HepG2 (cell line): ENCODE measurements around the gene TCFL5. TPM values are rescaled to one million over a fixed set of nuclear protein-coding genes. Genes with fewer than 3 reads are reported as not detected.

ENCODE experiments used
- ATAD3A ChIP-seq: sonication (generic); formaldehyde crosslinking; IDR thresholded peaks from 2 replicates; pipeline ENCODE4 v1.4.0; 2020; ENCODE audit warnings: missing genetic modification reagents
- BATF2 ChIP-seq: sonication (generic); formaldehyde crosslinking; IDR thresholded peaks from 2 replicates; pipeline ENCODE4 v1.8.0; 2022; ENCODE audit warnings: mild to moderate bottlenecking, missing genetic modification reagents, moderate library complexity
- CREB3 ChIP-seq: sonication (generic); formaldehyde crosslinking; IDR thresholded peaks from 2 replicates; pipeline ENCODE4 v1.5.0; 2020; ENCODE audit warnings: missing genetic modification reagents
- FOXK1 ChIP-seq: sonication (generic); formaldehyde crosslinking; IDR thresholded peaks from 2 replicates; pipeline ENCODE4 v1.4.0; 2020; ENCODE audit warnings: low read depth, missing genetic modification reagents, borderline replicate concordance
- HOXD1 ChIP-seq: sonication (generic); formaldehyde crosslinking; IDR thresholded peaks from 2 replicates; pipeline ENCODE4 v1.5.0; 2020; ENCODE audit warnings: missing genetic modification reagents
- NR2F2 ChIP-seq: IDR thresholded peaks from 2 replicates; pipeline ENCODE4 v1.6.1; 2012; ENCODE audit warnings: low read depth, inconsistent platforms, borderline replicate concordance
- NRL ChIP-seq: sonication (generic); formaldehyde crosslinking; IDR thresholded peaks from 2 replicates; pipeline ENCODE4 v1.5.0; 2020; ENCODE audit warnings: missing genetic modification reagents, mild to moderate bottlenecking, moderate library complexity, borderline replicate concordance
- POLR2G ChIP-seq: fragments of 200-400 bp; formaldehyde crosslinking; IDR thresholded peaks from 2 replicates; pipeline ENCODE4 v1.6.1; 2018; ENCODE audit warnings: mild to moderate bottlenecking, low read depth, low read length, moderate library complexity
- RARA ChIP-seq: IDR thresholded peaks from 2 replicates; pipeline ENCODE4 v1.6.1; 2016; ENCODE audit warnings: missing genetic modification reagents, missing compliant biosample characterization
- RFXANK ChIP-seq: IDR thresholded peaks from 2 replicates; pipeline ENCODE4 v1.6.1; 2016
- SALL2 ChIP-seq: sonication (generic); formaldehyde crosslinking; IDR thresholded peaks from 2 replicates; pipeline ENCODE4 v1.8.1; 2023; ENCODE audit warnings: mild to moderate bottlenecking, missing genetic modification reagents, inconsistent platforms
- SIN3B ChIP-seq: fragments of 150-350 bp; IDR thresholded peaks from 2 replicates; pipeline ENCODE4 v1.6.1; 2014; ENCODE audit warnings: low read length
- TFE3 ChIP-seq: IDR thresholded peaks from 2 replicates; pipeline ENCODE4 v1.6.1; 2016
- XBP1 ChIP-seq: sonication (generic); formaldehyde crosslinking; IDR thresholded peaks from 2 replicates; pipeline ENCODE4 v1.5.0; 2020; ENCODE audit warnings: missing genetic modification reagents
- ZNF24 ChIP-seq: fragments of 450-650 bp; IDR thresholded peaks from 2 replicates; pipeline ENCODE4 v1.6.1; 2017; ENCODE audit warnings: antibody characterized with exemption, mild to moderate bottlenecking
- ZNF256 ChIP-seq: sonication (generic); formaldehyde crosslinking; conservative IDR thresholded peaks from 2 replicates; pipeline ENCODE4 v1.4.0; 2020; ENCODE audit warnings: missing genetic modification reagents
- ZNF431 ChIP-seq: sonication (generic); formaldehyde crosslinking; IDR thresholded peaks from 2 replicates; pipeline ENCODE4 v1.9.0; 2022; ENCODE audit warnings: missing genetic modification reagents, low read depth, mild to moderate bottlenecking, borderline replicate concordance
- ZNF547 ChIP-seq: sonication (generic); formaldehyde crosslinking; IDR thresholded peaks from 2 replicates; pipeline ENCODE4 v1.5.1; 2020; ENCODE audit warnings: mild to moderate bottlenecking, missing genetic modification reagents
- polyA plus RNA-seq, 8 experiments: library from polyadenylated mRNA; depleted of rRNA in 3 of 8; stranded (reverse) in 7 of 8; unstranded in 1 of 8; fragments of >200 nt; fragmentation: Illumina TruSeq in 4 of 8; extraction: Trizol in 4 of 8; gene quantifications; 2 replicates each; pipeline versions ENCODE4 v1.2.1 to v1.2.3, GENCODE V29; 2011 to 2016; ENCODE audit warnings: low read depth in 4 of 8, missing spikeins in 1 of 8, mixed read lengths in 1 of 8; ENCODE audit not compliant: insufficient read depth in 1 of 8
- total RNA-seq, 5 experiments: library from RNA; depleted of rRNA; stranded (reverse); fragments of >200 nt; fragmentation: Illumina TruSeq; extraction: Trizol; gene quantifications; 2 replicates each; pipeline ENCODE4 v1.2.3, GENCODE V29; 2016; ENCODE audit warnings: low read depth in 1 of 5
- TF ChIP-seq, protein P1 (sequence below): sonication (generic); formaldehyde crosslinking; IDR thresholded peaks from 2 replicates; pipeline ENCODE4 v1.5.0; 2020; ENCODE audit warnings: mild to moderate bottlenecking, missing genetic modification reagents, borderline replicate concordance

The TCFL5 gene
- total and polyA plus RNA-seq, 2 of the 13 experiments (the other 11 are each of a cell fraction or from before 2014, with no cell fraction given), result 14.8 to 20.0 TPM

DNA sequence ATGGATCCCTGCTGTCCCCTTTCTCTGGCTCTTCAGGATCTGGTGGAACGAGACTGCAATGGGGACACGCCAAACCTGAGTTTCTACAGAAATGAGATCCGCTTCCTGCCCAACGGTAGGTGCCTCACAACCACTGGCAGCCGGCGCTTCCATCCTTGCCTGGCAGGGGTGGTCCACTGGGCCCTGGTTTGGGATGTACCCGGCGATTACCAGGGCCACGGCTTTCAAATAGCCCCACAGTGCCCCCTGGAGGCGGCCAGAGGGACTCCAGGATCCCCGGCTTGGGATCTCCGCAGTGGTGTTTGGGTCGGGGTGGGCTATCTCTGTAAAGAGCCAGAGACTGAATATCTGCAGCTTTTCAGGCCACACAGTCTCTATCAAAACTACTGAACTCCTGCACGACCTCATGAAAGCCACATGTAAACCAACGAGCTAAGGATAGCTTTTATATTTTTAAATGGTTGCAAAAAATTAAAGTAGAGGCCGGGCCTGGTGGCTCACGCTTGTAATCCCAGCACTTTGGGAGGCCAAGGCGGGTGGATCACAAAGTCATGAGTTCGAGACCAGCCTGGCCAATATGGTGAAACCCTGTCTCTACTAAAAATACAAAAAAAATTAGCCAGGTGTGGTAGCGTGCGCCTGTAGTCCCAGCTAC, 53.3 kb downstream of the TCFL5 start (continued):
- 0 out of 2 replicates have a peak, but pooled peaks have one; percentile 31 for TF ChIP-seq SIN3B
- TF ChIP-seq RARA (CRISPR knock-in tag), result no peak
- TF ChIP-seq ATAD3A, result no peak
- 0 out of 2 replicates have a peak, but pooled peaks have one; percentile 24 for TF ChIP-seq ZNF24
- TF ChIP-seq, protein P1, sequence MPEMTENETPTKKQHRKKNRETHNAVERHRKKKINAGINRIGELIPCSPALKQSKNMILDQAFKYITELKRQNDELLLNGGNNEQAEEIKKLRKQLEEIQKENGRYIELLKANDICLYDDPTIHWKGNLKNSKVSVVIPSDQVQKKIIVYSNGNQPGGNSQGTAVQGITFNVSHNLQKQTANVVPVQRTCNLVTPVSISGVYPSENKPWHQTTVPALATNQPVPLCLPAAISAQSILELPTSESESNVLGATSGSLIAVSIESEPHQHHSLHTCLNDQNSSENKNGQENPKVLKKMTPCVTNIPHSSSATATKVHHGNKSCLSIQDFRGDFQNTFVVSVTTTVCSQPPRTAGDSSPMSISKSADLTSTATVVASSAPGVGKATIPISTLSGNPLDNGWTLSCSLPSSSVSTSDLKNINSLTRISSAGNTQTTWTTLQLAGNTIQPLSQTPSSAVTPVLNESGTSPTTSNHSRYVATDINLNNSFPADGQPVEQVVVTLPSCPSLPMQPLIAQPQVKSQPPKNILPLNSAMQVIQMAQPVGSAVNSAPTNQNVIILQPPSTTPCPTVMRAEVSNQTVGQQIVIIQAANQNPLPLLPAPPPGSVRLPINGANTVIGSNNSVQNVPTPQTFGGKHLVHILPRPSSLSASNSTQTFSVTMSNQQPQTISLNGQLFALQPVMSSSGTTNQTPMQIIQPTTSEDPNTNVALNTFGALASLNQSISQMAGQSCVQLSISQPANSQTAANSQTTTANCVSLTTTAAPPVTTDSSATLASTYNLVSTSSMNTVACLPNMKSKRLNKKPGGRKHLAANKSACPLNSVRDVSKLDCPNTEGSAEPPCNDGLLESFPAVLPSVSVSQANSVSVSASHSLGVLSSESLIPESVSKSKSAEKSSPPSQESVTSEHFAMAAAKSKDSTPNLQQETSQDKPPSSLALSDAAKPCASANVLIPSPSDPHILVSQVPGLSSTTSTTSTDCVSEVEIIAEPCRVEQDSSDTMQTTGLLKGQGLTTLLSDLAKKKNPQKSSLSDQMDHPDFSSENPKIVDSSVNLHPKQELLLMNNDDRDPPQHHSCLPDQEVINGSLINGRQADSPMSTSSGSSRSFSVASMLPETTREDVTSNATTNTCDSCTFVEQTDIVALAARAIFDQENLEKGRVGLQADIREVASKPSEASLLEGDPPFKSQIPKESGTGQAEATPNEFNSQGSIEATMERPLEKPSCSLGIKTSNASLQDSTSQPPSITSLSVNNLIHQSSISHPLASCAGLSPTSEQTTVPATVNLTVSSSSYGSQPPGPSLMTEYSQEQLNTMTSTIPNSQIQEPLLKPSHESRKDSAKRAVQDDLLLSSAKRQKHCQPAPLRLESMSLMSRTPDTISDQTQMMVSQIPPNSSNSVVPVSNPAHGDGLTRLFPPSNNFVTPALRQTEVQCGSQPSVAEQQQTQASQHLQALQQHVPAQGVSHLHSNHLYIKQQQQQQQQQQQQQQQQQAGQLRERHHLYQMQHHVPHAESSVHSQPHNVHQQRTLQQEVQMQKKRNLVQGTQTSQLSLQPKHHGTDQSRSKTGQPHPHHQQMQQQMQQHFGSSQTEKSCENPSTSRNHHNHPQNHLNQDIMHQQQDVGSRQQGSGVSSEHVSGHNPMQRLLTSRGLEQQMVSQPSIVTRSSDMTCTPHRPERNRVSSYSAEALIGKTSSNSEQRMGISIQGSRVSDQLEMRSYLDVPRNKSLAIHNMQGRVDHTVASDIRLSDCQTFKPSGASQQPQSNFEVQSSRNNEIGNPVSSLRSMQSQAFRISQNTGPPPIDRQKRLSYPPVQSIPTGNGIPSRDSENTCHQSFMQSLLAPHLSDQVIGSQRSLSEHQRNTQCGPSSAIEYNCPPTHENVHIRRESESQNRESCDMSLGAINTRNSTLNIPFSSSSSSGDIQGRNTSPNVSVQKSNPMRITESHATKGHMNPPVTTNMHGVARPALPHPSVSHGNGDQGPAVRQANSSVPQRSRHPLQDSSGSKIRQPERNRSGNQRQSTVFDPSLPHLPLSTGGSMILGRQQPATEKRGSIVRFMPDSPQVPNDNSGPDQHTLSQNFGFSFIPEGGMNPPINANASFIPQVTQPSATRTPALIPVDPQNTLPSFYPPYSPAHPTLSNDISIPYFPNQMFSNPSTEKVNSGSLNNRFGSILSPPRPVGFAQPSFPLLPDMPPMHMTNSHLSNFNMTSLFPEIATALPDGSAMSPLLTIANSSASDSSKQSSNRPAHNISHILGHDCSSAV (CRISPR knock-in tag), result no peak
- TF ChIP-seq ZNF256 (CRISPR knock-in tag), result no peak
- 0 out of 2 replicates have a peak, but pooled peaks have one; percentile 29 for TF ChIP-seq HOXD1 (CRISPR knock-in tag)
- no peak for TF ChIP-seq ZNF431
- TF ChIP-seq NRL (CRISPR knock-in tag), result peak; percentile 64; the same call in 1 of the 2 replicates
- no peak for TF ChIP-seq FOXK1 (CRISPR knock-in tag)
- TF ChIP-seq XBP1 (CRISPR knock-in tag), result no peak
- TF ChIP-seq NR2F2, result no peak; the same call in 1 of the 2 replicates
- TF ChIP-seq CREB3 (CRISPR knock-in tag), result peak; percentile 56; the same call in 1 of the 2 replicates
- peak; percentile 3; the same call in 1 of the 2 replicates for TF ChIP-seq ZNF547 (CRISPR knock-in tag)
- no peak for TF ChIP-seq BATF2 (CRISPR knock-in tag)
- TF ChIP-seq RFXANK (CRISPR knock-in tag), result 0 out of 2 replicates have a peak, but pooled peaks have one; percentile 20
- TF ChIP-seq TFE3 (CRISPR knock-in tag), result 0 out of 2 replicates have a peak, but pooled peaks have one; percentile 21
- TF ChIP-seq POLR2G, result no peak
- 0 out of 2 replicates have a peak, but pooled peaks have one; percentile 49 for TF ChIP-seq SALL2
